Measurements from ENCODE around the gene FAM174B.

The FAM174B gene

GRCh38 chr15:92671406-92671805, 15.8 kb upstream of the FAM174B start:
- DNase-seq (ENCODE audit: low spot score in 2 of 2), result no peak
- no peak overlapping the region for H3K4me3 Mint-ChIP-seq
- no peaks in the 10 kb centered on the region for H3K9me3 Mint-ChIP-seq
- no peaks in the 10 kb centered on the region for H3K4me1 Mint-ChIP-seq
- ATAC-seq (ENCODE audit: low read depth), result no peak
- peaks cover 1% of the 10 kb centered on the region for H3K36me3 Mint-ChIP-seq
- no peak overlapping the region for H3K27ac Mint-ChIP-seq
- peaks cover 8% of the 10 kb centered on the region for H3K27me3 Mint-ChIP-seq

DNA sequence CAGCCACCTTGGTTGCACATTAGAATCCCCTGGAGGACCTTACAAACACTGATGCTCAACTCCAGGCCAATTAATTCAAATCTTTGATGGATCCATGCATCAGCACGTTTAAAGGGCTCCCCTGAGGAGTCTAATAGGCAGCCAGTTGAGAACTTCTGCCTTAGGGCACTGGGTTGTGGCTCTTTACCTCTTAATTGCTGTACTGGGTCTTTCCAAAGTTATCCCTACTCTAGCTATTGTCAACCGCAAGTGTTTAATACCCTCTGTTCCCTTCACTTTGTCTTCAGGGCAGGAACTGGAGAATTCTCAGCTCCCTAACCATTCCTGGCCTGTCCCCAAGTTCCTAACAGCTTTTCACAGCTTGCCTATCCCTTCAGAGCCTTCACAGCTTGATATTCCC, 15.0 kb upstream of the FAM174B start:
- H3K4me1 Mint-ChIP-seq, result no peaks in the 10 kb centered on the region
- no peak overlapping the region for H3K4me3 Mint-ChIP-seq
- H3K36me3 Mint-ChIP-seq, result peaks cover 1% of the 10 kb centered on the region
- DNase-seq (ENCODE audit: low spot score in 2 of 2), result no peak
- H3K9me3 Mint-ChIP-seq, result no peaks in the 10 kb centered on the region
- no peak overlapping the region for H3K27ac Mint-ChIP-seq
- no peak for ATAC-seq (ENCODE audit: low read depth)
- peaks cover 8% of the 10 kb centered on the region for H3K27me3 Mint-ChIP-seq

DNA sequence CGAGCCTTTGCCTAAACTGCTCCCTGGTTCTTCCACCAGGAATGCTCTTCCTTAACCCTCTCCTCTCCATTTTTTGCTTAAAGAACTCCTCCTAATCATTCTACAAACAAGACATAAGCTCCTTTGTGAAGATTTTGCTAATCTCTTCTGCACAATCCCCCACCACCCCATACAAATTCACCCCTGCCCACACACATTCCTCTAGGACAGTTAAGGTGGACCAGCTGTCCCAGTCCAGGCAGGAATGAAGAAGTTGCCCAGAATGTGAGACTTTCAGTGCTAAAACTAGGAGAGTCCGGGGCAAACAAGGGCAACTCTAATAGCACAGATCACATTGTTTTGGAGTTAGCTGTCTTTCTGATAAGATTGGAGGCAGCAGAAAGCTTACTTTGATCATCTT, 13.9 kb upstream of the FAM174B start:
- Mint-ChIP-seq H3K4me1 (no peaks in the 10 kb centered on the region), H3K4me3 (no peak overlapping the region), H3K36me3 (peaks cover 1% of the 10 kb centered on the region), H3K27ac (no peak overlapping the region), H3K27me3 (peaks cover 6% of the 10 kb centered on the region), H3K9me3 (no peaks in the 10 kb centered on the region)
- ATAC-seq (ENCODE audit: low read depth), result no peak
- DNase-seq (ENCODE audit: low spot score in 2 of 2), result no peak

DNA sequence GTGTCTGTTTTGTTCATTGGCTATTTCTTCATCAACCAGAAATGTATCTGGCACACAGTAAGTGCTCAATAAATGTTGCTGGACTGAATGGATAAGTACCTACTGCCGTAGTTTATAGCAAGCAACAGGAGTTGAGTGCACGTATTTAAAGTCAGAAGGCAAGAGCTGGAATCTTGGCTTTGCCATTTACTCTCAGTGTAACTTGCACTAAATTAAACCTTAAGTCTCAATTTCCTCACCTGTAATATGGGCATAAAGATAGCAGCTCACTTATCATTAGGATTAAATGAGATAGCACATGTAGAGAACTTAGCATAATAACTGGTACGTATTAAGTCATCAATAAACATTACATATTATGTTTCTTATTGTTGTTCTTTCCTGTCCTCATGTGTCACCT, 13.0 kb upstream of the FAM174B start:
- no peak for ATAC-seq (ENCODE audit: low read depth)
- DNase-seq (ENCODE audit: low spot score in 2 of 2), result no peak
- no peak overlapping the region for H3K4me3 Mint-ChIP-seq
- H3K36me3 Mint-ChIP-seq, result peaks cover 1% of the 10 kb centered on the region
- no peak overlapping the region for H3K27ac Mint-ChIP-seq
- peaks cover 6% of the 10 kb centered on the region for H3K27me3 Mint-ChIP-seq
- H3K4me1 Mint-ChIP-seq, result no peaks in the 10 kb centered on the region
- no peaks in the 10 kb centered on the region for H3K9me3 Mint-ChIP-seq

DNA sequence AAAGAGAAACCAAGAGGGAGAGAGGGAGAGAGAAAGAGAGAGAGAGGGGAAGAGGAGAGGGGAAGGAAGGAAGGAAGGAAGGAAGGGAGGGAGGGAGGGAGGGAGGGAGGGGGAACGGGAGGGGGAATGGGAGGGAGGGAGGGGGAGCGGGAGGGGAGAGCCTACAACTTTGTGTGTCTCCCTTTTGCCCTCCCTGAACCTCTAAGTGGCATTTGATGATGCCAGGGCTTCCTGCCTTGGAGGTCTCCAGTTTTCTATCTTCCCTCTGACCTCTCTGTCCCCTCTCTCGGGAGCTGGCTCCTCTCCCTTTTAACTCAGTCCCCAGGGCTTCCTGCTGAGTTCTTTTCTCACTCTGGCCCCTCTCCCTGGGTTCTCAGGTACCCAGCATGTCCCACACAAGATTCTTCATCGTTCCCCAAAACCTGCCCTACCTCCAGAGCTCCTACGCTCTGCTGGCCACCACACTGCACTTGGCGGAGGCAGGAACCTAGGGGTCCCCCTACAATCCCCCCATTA, 12.5 kb upstream of the FAM174B start:
- peaks cover 1% of the 10 kb centered on the region for H3K36me3 Mint-ChIP-seq
- no peaks in the 10 kb centered on the region for H3K4me1 Mint-ChIP-seq
- H3K27me3 Mint-ChIP-seq, result peaks cover 6% of the 10 kb centered on the region
- H3K4me3 Mint-ChIP-seq, result no peak overlapping the region
- no peak for ATAC-seq (ENCODE audit: low read depth)
- H3K9me3 Mint-ChIP-seq, result no peaks in the 10 kb centered on the region
- H3K27ac Mint-ChIP-seq, result no peak overlapping the region
- DNase-seq (ENCODE audit: low spot score in 2 of 2), result no peak

- no peak overlapping the region for H3K4me3 Mint-ChIP-seq
- no peaks in the 10 kb centered on the region for H3K9me3 Mint-ChIP-seq
- H3K27ac Mint-ChIP-seq, result no peak overlapping the region
- H3K4me1 Mint-ChIP-seq, result no peaks in the 10 kb centered on the region
- peaks cover 6% of the 10 kb centered on the region for H3K27me3 Mint-ChIP-seq
- peaks cover 1% of the 10 kb centered on the region for H3K36me3 Mint-ChIP-seq
- ATAC-seq (ENCODE audit: low read depth) (no peak), DNase-seq (ENCODE audit: low spot score in 2 of 2) (no peak)
Measured at GRCh38 chr15:92667287-92667904, 11.8 kb upstream of the FAM174B start.

GRCh38 chr15:92666780-92667179, 11.2 kb upstream of the FAM174B start:
- H3K4me1 Mint-ChIP-seq, result no peaks in the 10 kb centered on the region
- DNase-seq (ENCODE audit: low spot score in 2 of 2) (no peak), ATAC-seq (ENCODE audit: low read depth) (no peak)
- H3K9me3 Mint-ChIP-seq, result no peaks in the 10 kb centered on the region
- no peak overlapping the region for H3K27ac Mint-ChIP-seq
- peaks cover 6% of the 10 kb centered on the region for H3K27me3 Mint-ChIP-seq
- peaks cover 1% of the 10 kb centered on the region for H3K36me3 Mint-ChIP-seq
- no peak overlapping the region for H3K4me3 Mint-ChIP-seq

- no peak overlapping the region for H3K4me3 Mint-ChIP-seq
- peaks cover 6% of the 10 kb centered on the region for H3K27me3 Mint-ChIP-seq
- no peak for ATAC-seq (ENCODE audit: low read depth)
Measured at GRCh38 chr15:92665100-92665555, 9.6 kb upstream of the FAM174B start.

GRCh38 chr15:92664178-92664900, 8.8 kb upstream of the FAM174B start:
- Mint-ChIP-seq H3K4me1 (no peaks in the 10 kb centered on the region), H3K36me3 (peaks cover 1% of the 10 kb centered on the region), H3K27me3 (peaks cover 5% of the 10 kb centered on the region), H3K4me3 (no peak overlapping the region), H3K9me3 (no peaks in the 10 kb centered on the region), H3K27ac (no peak overlapping the region)
- no peak for DNase-seq (ENCODE audit: low spot score in 2 of 2)
- no peak for ATAC-seq (ENCODE audit: low read depth)

More at GRCh38 chr15:92665100-92665555, 9.6 kb upstream of the FAM174B start:
- H3K36me3 Mint-ChIP-seq, result peaks cover 1% of the 10 kb centered on the region
- no peak for DNase-seq (ENCODE audit: low spot score in 2 of 2)
- no peaks in the 10 kb centered on the region for H3K4me1 Mint-ChIP-seq
- no peaks in the 10 kb centered on the region for H3K9me3 Mint-ChIP-seq
- no peak overlapping the region for H3K27ac Mint-ChIP-seq

DNA sequence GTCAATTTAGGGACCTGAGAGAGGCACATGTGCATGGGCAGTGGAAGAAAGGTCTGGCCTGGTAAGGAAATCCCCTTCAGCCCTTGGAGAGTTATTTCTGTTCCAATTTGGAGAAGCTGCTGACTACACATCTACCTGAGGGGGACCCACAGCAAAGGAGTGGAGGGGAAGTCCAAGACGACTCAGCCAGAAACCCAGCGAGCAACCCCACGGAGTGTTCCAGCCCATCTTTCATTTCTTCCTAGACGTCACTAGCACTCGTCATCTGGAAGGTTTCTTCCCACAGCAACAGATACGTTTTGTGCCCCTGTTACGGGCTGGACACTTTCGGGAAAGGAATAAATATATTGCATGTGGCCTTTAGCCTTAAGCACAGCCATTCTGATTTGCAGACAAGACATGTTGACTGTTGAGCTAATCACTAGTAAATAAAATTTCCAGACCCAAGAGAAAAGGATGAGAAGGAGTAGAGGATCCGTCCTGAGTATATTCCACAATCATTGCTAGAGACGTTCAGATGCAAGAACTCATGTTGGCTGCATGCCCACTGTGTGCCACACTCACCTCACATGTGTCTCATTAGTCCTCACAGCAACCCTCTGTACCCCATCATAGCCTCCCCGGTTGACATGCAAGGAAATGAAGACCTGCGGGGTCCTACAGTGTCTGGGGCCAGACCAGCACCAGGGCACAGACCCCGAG, 7.8 kb upstream of the FAM174B start:
- Mint-ChIP-seq H3K27me3 (peaks cover 3% of the 10 kb centered on the region), H3K36me3 (peaks cover 1% of the 10 kb centered on the region), H3K9me3 (no peaks in the 10 kb centered on the region), H3K27ac (no peak overlapping the region), H3K4me1 (no peaks in the 10 kb centered on the region), H3K4me3 (no peak overlapping the region)
- ATAC-seq (ENCODE audit: low read depth) (no peak), DNase-seq (ENCODE audit: low spot score in 2 of 2) (no peak)

DNA sequence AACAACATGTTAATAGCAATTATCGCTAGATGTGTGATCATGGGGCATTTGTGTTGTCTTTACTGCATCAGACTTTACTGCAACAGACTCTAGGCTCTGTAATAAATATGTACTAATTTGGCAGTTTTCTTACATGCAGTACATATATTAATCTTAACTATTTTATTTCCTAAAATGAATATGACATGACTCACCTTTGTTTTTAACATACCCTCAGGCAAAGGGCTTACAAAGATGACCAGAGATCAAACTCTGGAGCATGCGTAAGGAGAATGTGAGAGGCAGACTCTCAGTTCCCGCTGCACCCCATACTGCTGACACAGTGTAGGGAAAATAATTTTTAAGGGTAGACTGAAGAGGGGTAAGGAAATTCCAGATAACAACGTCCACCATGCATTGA, 7.2 kb upstream of the FAM174B start:
- Mint-ChIP-seq H3K9me3 (no peaks in the 10 kb centered on the region), H3K27me3 (peaks cover 3% of the 10 kb centered on the region), H3K27ac (no peak overlapping the region), H3K36me3 (peaks cover 1% of the 10 kb centered on the region), H3K4me1 (no peaks in the 10 kb centered on the region), H3K4me3 (no peak overlapping the region)
- ATAC-seq (ENCODE audit: low read depth), result no peak
- DNase-seq (ENCODE audit: low spot score in 2 of 2), result no peak

DNA sequence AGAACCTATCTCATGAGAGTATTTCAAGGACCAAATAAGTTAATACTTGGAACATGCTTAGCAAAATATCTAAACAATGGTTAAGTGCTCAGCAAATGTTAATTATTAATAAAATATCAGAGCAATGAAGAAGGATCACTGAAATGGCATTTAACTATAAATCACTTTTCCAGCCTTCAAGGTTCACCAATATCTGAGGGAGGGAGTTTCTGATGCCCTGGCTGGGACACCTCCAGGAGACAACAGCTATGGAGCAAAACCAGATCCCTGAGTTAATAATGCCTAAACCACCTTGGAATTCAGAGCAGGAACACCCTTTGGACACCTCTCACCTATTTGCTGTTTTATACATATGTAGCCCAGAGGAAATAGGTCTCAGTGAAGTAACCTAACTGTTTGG, 6.4 kb upstream of the FAM174B start:
- Mint-ChIP-seq H3K36me3 (no peaks in the 10 kb centered on the region), H3K4me1 (no peaks in the 10 kb centered on the region)

GRCh38 chr15:92661069-92661468, 5.5 kb upstream of the FAM174B start:
- H3K4me1 Mint-ChIP-seq, result no peaks in the 10 kb centered on the region
- H3K9me3 Mint-ChIP-seq, result no peaks in the 10 kb centered on the region
- H3K4me3 Mint-ChIP-seq, result no peak overlapping the region
- no peak overlapping the region for H3K27ac Mint-ChIP-seq
- ATAC-seq (ENCODE audit: low read depth) (no peak), DNase-seq (ENCODE audit: low spot score in 2 of 2) (no peak)
- H3K36me3 Mint-ChIP-seq, result no peaks in the 10 kb centered on the region
- peaks cover 5% of the 10 kb centered on the region for H3K27me3 Mint-ChIP-seq

More for the DNA sequence above, 6.4 kb upstream of the FAM174B start:
- H3K4me3 Mint-ChIP-seq, result no peak overlapping the region
- no peak for DNase-seq (ENCODE audit: low spot score in 2 of 2)
- no peak for ATAC-seq (ENCODE audit: low read depth)
- H3K27ac Mint-ChIP-seq, result no peak overlapping the region
- peaks cover 2% of the 10 kb centered on the region for H3K27me3 Mint-ChIP-seq
- no peaks in the 10 kb centered on the region for H3K9me3 Mint-ChIP-seq

DNA sequence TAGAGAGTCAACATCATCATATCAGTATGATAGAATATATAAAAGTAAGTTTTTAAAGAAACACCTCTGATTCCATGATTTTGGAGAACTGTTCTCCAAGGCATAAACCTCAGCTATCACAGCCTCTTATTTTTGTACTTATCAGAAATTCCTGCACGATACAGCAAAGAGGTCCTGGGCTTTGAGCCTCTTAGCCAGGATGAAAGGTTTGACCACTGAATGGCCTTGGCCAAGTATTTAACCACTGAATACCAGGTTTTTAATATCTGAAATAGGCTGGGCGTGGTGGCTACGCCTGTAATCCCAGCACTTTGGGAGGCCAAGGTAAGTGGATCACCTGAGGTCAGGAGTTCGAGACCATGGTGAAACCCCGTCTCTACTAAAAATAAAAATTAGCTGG, 1.9 kb upstream of the FAM174B start:
- Mint-ChIP-seq H3K27me3 (peaks cover 18% of the 10 kb centered on the region), H3K27ac (no peak overlapping the region), H3K4me1 (no peaks in the 10 kb centered on the region)

More for the DNA sequence above, 1.9 kb upstream of the FAM174B start:
- DNase-seq (ENCODE audit: low spot score in 2 of 2) (no peak), ATAC-seq (ENCODE audit: low read depth) (no peak)
- Mint-ChIP-seq H3K9me3 (no peaks in the 10 kb centered on the region), H3K4me3 (no peak overlapping the region), H3K36me3 (no peaks in the 10 kb centered on the region)
